Calu3 (cell line): ENCODE results near the gene SLC1A2. TPM values are rescaled to one million over a fixed set of nuclear protein-coding genes. Genes with fewer than 3 reads are reported as not detected.
"Not testable (repeated sequence)": the region's sequence is repeated elsewhere in the genome, so short reads cannot be mapped to it uniquely, and the experiment has no call there.

Experiments used
- BruUV-seq: library from RNA; stranded (reverse); fragments of 400-500 nt; replicated peaks from 2 replicates; lab custom pipeline; 2021; lab: Mats Ljungman, UMichigan
- CTCF ChIA-PET: fragments of 300-600 bp; sonication (Branson Sonifier 250); formaldehyde crosslinking; loops from one replicate; lab custom pipeline; 2022; ENCODE audit warnings: antibody characterized with exemption; lab: Charles Lee
- DNase-seq: peaks from one replicate; pipeline ENCODE4 v3.0.0; 2022
- H3K27ac Mint-ChIP-seq: one replicate; pipeline ENCODE4 v1.8.0; 2022; ENCODE audit warnings: mixed read lengths; ENCODE audit not compliant: unreplicated experiment
- H3K27me3 Mint-ChIP-seq: one replicate; pipeline ENCODE4 v1.8.0; 2022; ENCODE audit warnings: mixed read lengths; ENCODE audit not compliant: unreplicated experiment
- H3K36me3 Mint-ChIP-seq: one replicate; pipeline ENCODE4 v1.8.0; 2022; ENCODE audit warnings: mild to moderate bottlenecking, moderate library complexity, mixed read lengths; ENCODE audit not compliant: insufficient read depth, unreplicated experiment
- H3K4me1 Mint-ChIP-seq: one replicate; pipeline ENCODE4 v1.8.0; 2022; ENCODE audit warnings: mild to moderate bottlenecking, low read depth, mixed read lengths; ENCODE audit not compliant: unreplicated experiment
- H3K4me3 Mint-ChIP-seq: one replicate; pipeline ENCODE4 v1.8.0; 2022; ENCODE audit warnings: mild to moderate bottlenecking, low read depth, moderate library complexity, mixed read lengths; ENCODE audit not compliant: unreplicated experiment
- H3K9me3 Mint-ChIP-seq: one replicate; pipeline ENCODE4 v1.8.0; 2022; ENCODE audit warnings: low read depth, mixed read lengths; ENCODE audit not compliant: unreplicated experiment
- CTCF ChIP-seq: fragments of 200-600 bp; IDR thresholded peaks from one replicate; pipeline ENCODE4 v1.8.0; 2022; ENCODE audit warnings: antibody characterized with exemption; ENCODE audit not compliant: unreplicated experiment
- intact Hi-C: fragments of 100-400 bp; cut with micrococcal nuclease; formaldehyde crosslinking; loops from one replicate; pipeline ENCODE4 v1.10.0; 2022; ENCODE audit not compliant: unreplicated experiment
- total RNA-seq: library from RNA; stranded (reverse); gene quantifications from 2 replicates; pipeline ENCODE4 v1.2.3, GENCODE V29; 2022

SLC1A2 gene
- total RNA-seq, 1 experiment from 2014 or later: 0.40 TPM

- DNase-seq: no peak
- Mint-ChIP-seq H3K36me3 (peaks cover 79% of the 10 kb centered on the region), H3K9me3 (no peaks in the 10 kb centered on the region), H3K4me1 (peaks cover 31% of the 10 kb centered on the region), H3K27ac (no peak overlapping the region), H3K4me3 (no peak overlapping the region), H3K27me3 (no peaks in the 10 kb centered on the region)
- no TSS peak for BruUV-seq
- intact Hi-C loops: no loop called here
- TF ChIP-seq CTCF: no peak
- CTCF ChIA-PET: no interaction called here
These were observed 191.0 kb downstream of the SLC1A2 start for GRCh38 chr11:35228328-35228725.

DNA sequence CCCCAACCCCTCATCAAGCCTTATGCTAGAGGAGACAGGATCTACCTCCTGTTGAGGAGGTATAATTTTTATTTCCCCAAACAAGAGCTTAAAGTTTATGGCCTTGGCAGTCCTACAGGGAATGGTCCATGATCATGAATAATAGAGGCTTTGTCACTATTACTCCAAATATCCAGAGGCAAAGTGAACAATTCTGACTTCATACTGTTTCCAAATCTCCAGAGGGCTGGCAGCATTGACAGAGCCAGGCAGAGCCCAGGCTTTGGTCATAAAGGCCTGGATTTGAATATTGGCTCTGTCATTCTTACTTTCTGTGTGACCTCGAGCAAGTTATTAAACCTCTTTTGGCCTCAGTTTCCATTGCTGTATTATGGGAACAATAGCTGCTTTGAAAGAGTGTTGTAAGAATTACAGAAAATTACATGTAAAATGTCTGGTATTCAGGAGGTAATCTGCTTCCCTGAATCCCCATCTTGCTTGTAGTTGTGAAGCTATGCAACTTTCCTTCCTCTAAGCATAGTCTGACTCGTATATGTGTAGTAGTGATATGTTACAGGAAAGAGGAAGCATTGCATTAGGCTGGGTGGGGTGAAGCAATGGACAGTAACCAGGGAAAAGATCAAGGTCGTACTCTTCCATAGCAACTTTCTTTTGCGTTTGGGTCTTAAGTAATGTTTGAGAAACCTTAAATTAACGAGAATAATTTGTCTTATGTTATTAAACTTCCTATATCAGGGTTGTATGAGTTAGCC lies 191.6 kb downstream of the SLC1A2 start:
- Mint-ChIP-seq H3K4me1 (peaks cover 25% of the 10 kb centered on the region), H3K27ac (no peak overlapping the region), H3K4me3 (no peak overlapping the region), H3K9me3 (no peaks in the 10 kb centered on the region), H3K27me3 (no peaks in the 10 kb centered on the region), H3K36me3 (peaks cover 83% of the 10 kb centered on the region)
- no TSS peak for BruUV-seq
- DNase-seq: no peak
- intact Hi-C loops: no loop called here
- CTCF ChIA-PET: no interaction called here
- TF ChIP-seq CTCF: no peak

DNA sequence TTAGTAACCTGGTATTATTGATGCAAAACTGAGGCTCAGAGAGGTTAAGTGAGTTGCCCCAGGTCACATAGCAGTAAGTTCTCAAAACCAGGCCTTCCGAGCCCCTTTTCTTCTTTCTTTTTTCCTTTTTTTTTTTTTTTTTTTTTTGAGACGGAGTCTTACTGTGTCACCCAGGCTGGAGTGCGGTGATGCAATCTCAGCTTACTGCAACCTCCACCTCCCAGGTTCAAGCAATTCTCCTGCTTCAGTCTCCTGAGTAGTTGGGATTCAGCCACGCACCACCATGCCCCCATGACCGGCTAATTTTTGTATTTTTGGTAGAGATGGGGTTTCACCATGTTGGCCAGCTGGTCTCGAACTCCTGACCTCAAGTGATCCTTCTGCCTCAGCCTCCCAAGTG lies 192.6 kb downstream of the SLC1A2 start:
- CTCF ChIA-PET, H3K4me3 Mint-ChIP-seq, H3K27me3 Mint-ChIP-seq, intact Hi-C loops, H3K9me3 Mint-ChIP-seq, BruUV-seq, DNase-seq: not testable (repeated sequence)
- peaks cover 15% of the 10 kb centered on the region for H3K4me1 Mint-ChIP-seq
- peaks cover 83% of the 10 kb centered on the region for H3K36me3 Mint-ChIP-seq
- H3K27ac Mint-ChIP-seq: peak overlapping the region; percentile 47

- CTCF ChIA-PET: interaction anchor here (0.9 kb wide), 1 partner anchor 10 kb away, joined by 3 read pairs; no protein-coding TSS in a partner anchor
- TF ChIP-seq CTCF: no peak
- Mint-ChIP-seq H3K4me1 (peaks cover 14% of the 10 kb centered on the region), H3K27ac (peak overlapping the region; percentile 47), H3K36me3 (peaks cover 83% of the 10 kb centered on the region), H3K27me3 (no peaks in the 10 kb centered on the region), H3K9me3 (no peaks in the 10 kb centered on the region), H3K4me3 (no peak overlapping the region)
- DNase-seq: no peak
- BruUV-seq: no TSS peak
- intact Hi-C loops: no loop called here
These were observed 193.3 kb downstream of the SLC1A2 start for GRCh38 chr11:35225946-35226520.

DNA sequence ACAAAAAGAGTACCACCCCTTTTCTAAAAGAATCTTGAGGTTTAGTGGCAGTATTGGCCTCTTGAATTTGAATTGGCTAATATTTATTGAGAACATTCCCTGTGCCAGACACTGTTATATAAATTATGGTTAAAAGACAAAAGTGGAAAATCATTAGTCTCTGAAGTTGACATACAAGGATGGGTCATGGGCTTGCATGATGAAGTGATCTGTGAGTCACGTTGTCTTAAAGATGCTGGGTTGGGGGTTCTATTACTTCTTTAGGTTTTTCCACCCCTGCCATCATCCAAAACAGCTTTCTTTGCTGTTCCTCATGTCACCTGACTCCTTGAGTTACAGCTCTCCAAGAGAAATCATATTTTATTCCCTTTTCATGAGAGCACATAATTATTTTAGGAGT lies 195.4 kb downstream of the SLC1A2 start:
- DNase-seq: no peak
- no peak for TF ChIP-seq CTCF
- intact Hi-C loops: no loop called here
- Mint-ChIP-seq H3K4me3 (no peak overlapping the region), H3K27me3 (no peaks in the 10 kb centered on the region), H3K4me1 (peaks cover 7% of the 10 kb centered on the region), H3K9me3 (no peaks in the 10 kb centered on the region), H3K36me3 (peaks cover 83% of the 10 kb centered on the region), H3K27ac (no peak overlapping the region)
- CTCF ChIA-PET: no interaction called here
- no TSS peak for BruUV-seq
